HG03025 (cell line): ENCODE measurements around the gene DDX18.

Source experiments
- ATAC-seq: cut with Tn5 transposase; IDR thresholded peaks from one replicate; pipeline ENCODE4 v1.9.1; 2021; ENCODE audit warnings: mild to moderate bottlenecking, moderate library complexity; ENCODE audit not compliant: unreplicated experiment, low FRiP score

DDX18 gene

GRCh38 chr2:117833911-117834310, 19.4 kb downstream of the DDX18 start:
- no peak for ATAC-seq

- no peak for ATAC-seq
Measured at GRCh38 chr2:117834992-117835391, 20.5 kb downstream of the DDX18 start.

GRCh38 chr2:117835990-117836760, 21.7 kb downstream of the DDX18 start:
- no peak for ATAC-seq

- ATAC-seq: no peak
Measured at GRCh38 chr2:117845304-117845703, 30.8 kb downstream of the DDX18 start.

- ATAC-seq: no peak
Measured at GRCh38 chr2:117850015-117850414, 35.5 kb downstream of the DDX18 start.

GRCh38 chr2:117850461-117850860, 36.0 kb downstream of the DDX18 start:
- ATAC-seq: no peak

- no peak for ATAC-seq
Measured at GRCh38 chr2:117851969-117852368, 37.5 kb downstream of the DDX18 start.

GRCh38 chr2:117853316-117853715, 38.8 kb downstream of the DDX18 start:
- ATAC-seq: no peak

- no peak for ATAC-seq
Measured at GRCh38 chr2:117853873-117854272, 39.4 kb downstream of the DDX18 start.

- ATAC-seq: no peak
Measured at GRCh38 chr2:117854610-117855009, 40.1 kb downstream of the DDX18 start.

GRCh38 chr2:117855886-117856285, 41.4 kb downstream of the DDX18 start:
- ATAC-seq: no peak

GRCh38 chr2:117856415-117857210, 42.1 kb downstream of the DDX18 start:
- ATAC-seq: no peak

- ATAC-seq: no peak
Measured at GRCh38 chr2:117858336-117858735, 43.8 kb downstream of the DDX18 start.

GRCh38 chr2:117858892-117859531, 44.5 kb downstream of the DDX18 start:
- ATAC-seq: no peak

GRCh38 chr2:117859532-117859911, 45.0 kb downstream of the DDX18 start:
- no peak for ATAC-seq

GRCh38 chr2:117859924-117860647, 45.6 kb downstream of the DDX18 start:
- no peak for ATAC-seq

- ATAC-seq: no peak
Measured at GRCh38 chr2:117862459-117862858, 48.0 kb downstream of the DDX18 start.

- no peak for ATAC-seq
Measured at GRCh38 chr2:117875786-117876185, 61.3 kb downstream of the DDX18 start.

GRCh38 chr2:117879003-117879402, 64.5 kb downstream of the DDX18 start:
- no peak for ATAC-seq
